Smooth muscle cell (in vitro differentiated cells): ENCODE results near the gene CTBP2. TPM values are rescaled to one million over a fixed set of nuclear protein-coding genes. Genes with fewer than 3 reads are reported as not detected.

Experiments used
- DNase-seq: peaks from one replicate; lab custom pipeline; 2025; ENCODE audit not compliant: unreplicated experiment; lab: John Stamatoyannopoulos, UW
- H2AFZ ChIP-seq: fragments of 200-600 bp; sonication (generic); 2 replicates; pipeline ENCODE4 v1.6.0; 2016; ENCODE audit warnings: antibody characterized with exemption, low read depth, mild to moderate bottlenecking
- H3F3A ChIP-seq: fragments of 200-600 bp; sonication (generic); 2 replicates; pipeline ENCODE4 v1.6.0; 2017; ENCODE audit warnings: antibody characterized with exemption, low read depth
- H3K27ac ChIP-seq: fragments of 200-600 bp; sonication (generic); 2 replicates; pipeline ENCODE4 v1.5.1; 2016; ENCODE audit warnings: low read depth, mild to moderate bottlenecking
- H3K27me3 ChIP-seq: fragments of 200-600 bp; sonication (generic); 2 replicates; pipeline ENCODE4 v1.6.1; 2016; ENCODE audit warnings: low read depth, mild to moderate bottlenecking
- H3K36me3 ChIP-seq: fragments of 200-600 bp; sonication (generic); 2 replicates; pipeline ENCODE4 v1.5.1; 2016; ENCODE audit warnings: low read depth
- H3K4me1 ChIP-seq: fragments of 200-600 bp; sonication (generic); 2 replicates; pipeline ENCODE4 v1.5.1; 2016; ENCODE audit warnings: low read depth
- H3K4me2 ChIP-seq: fragments of 200-600 bp; sonication (generic); 2 replicates; pipeline ENCODE4 v1.6.0; 2016; ENCODE audit warnings: mild to moderate bottlenecking
- H3K4me3 ChIP-seq: fragments of 200-600 bp; sonication (generic); 2 replicates; pipeline ENCODE4 v1.5.1; 2016; ENCODE audit warnings: mild to moderate bottlenecking
- H3K79me2 ChIP-seq: fragments of 200-600 bp; sonication (generic); 2 replicates; pipeline ENCODE4 v1.6.0; 2016; ENCODE audit warnings: low read depth, mild to moderate bottlenecking
- H3K9ac ChIP-seq: fragments of 200-600 bp; sonication (generic); 2 replicates; pipeline ENCODE4 v1.6.0; 2016; ENCODE audit warnings: low read depth
- H3K9me3 ChIP-seq: fragments of 200-600 bp; sonication (generic); replicated peaks from 2 replicates; pipeline ENCODE4 v1.5.1; 2016; ENCODE audit warnings: low read depth
- H4K20me1 ChIP-seq: fragments of 200-600 bp; sonication (generic); 2 replicates; pipeline ENCODE4 v1.6.0; 2016; ENCODE audit warnings: low read depth
- WGBS: methylation state at CpG from one replicate; pipeline ENCODE4 v1.1.7; 2016; ENCODE audit warnings: low lambda C conversion rate; 5-methylcytosine and 5-hydroxymethylcytosine counted together
- polyA plus RNA-seq: library from polyadenylated mRNA; unstranded; fragments of >200 nt; fragmentation: Nextera tagmentation; extraction: Ambion mirVana; gene quantifications from 2 replicates; pipeline ENCODE4 v1.2.1, GENCODE V29; 2016
- total RNA-seq: library from RNA; depleted of rRNA; stranded (reverse); fragments of >200 nt; gene quantifications from 2 replicates; pipeline ENCODE4 v1.2.3, GENCODE V29; 2014
- TF ChIP-seq, protein P1 (sequence below): fragments of 200-600 bp; sonication (generic); IDR thresholded peaks from 2 replicates; pipeline ENCODE4 v1.5.1; 2017; ENCODE audit warnings: borderline replicate concordance, mild to moderate bottlenecking, antibody characterized with exemption; ENCODE audit not compliant: insufficient read depth, poor library complexity, severe bottlenecking

The CTBP2 gene
- total and polyA plus RNA-seq, 2 experiments from 2014 or later: 49.9 to 69.5 TPM

DNA sequence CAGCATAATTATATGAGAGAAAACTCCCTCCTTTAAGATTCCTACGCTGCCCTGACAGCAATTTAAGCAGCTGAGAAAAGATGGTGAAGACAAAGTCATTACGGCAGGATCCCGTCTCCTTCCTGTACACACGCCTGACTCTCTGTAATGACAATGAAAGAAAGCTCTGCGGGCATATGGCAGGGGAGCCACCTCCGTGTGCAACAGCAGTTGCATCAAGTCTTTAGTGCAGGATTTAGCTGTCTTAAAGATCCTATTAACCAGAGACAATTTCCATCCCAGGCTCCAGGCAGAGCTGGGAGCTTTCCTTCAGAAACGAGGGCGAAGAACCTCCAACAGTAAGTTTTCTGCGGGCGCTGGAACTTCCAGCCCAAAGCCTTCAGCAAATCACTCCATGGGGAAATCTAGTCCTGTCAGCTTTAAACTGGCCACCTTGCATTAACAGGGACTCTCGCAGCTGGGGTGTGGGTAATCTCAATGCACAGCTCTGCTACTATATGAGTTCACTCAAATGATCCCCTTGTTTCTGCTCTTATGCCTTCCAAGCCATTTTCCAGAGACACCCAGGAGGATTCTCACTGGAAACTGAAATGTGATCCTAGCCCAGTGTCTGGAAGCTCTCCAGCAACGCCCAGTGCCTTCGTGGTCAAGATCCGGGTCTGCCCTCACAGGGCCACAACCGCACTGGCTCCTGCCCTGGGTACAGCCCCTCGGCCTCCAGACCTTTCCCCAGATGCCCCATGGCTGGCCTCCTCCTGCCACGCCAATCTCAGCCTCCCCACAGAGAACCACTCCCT is 74.9 kb downstream of the CTBP2 start:
- Histone ChIP-seq H2AFZ (no peak overlapping the region), H3F3A (peaks cover 30% of the 10 kb centered on the region), H3K4me2 (peak overlapping the region; percentile 45), H3K4me3 (no peak overlapping the region), H3K27ac (peak overlapping the region; percentile 86), H3K36me3 (no peaks in the 10 kb centered on the region), H3K27me3 (no peaks in the 10 kb centered on the region), H3K4me1 (peaks cover 13% of the 10 kb centered on the region), H3K9me3 (no peaks in the 10 kb centered on the region), H4K20me1 (peaks cover 97% of the 10 kb centered on the region), H3K79me2 (peaks cover 60% of the 10 kb centered on the region), H3K9ac (no peak overlapping the region)
- DNase-seq: no peak
- WGBS: 42% methylated on average over 17 of the region's 17 CpGs
- TF ChIP-seq, protein P1, sequence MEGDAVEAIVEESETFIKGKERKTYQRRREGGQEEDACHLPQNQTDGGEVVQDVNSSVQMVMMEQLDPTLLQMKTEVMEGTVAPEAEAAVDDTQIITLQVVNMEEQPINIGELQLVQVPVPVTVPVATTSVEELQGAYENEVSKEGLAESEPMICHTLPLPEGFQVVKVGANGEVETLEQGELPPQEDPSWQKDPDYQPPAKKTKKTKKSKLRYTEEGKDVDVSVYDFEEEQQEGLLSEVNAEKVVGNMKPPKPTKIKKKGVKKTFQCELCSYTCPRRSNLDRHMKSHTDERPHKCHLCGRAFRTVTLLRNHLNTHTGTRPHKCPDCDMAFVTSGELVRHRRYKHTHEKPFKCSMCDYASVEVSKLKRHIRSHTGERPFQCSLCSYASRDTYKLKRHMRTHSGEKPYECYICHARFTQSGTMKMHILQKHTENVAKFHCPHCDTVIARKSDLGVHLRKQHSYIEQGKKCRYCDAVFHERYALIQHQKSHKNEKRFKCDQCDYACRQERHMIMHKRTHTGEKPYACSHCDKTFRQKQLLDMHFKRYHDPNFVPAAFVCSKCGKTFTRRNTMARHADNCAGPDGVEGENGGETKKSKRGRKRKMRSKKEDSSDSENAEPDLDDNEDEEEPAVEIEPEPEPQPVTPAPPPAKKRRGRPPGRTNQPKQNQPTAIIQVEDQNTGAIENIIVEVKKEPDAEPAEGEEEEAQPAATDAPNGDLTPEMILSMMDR: no peak

DNA sequence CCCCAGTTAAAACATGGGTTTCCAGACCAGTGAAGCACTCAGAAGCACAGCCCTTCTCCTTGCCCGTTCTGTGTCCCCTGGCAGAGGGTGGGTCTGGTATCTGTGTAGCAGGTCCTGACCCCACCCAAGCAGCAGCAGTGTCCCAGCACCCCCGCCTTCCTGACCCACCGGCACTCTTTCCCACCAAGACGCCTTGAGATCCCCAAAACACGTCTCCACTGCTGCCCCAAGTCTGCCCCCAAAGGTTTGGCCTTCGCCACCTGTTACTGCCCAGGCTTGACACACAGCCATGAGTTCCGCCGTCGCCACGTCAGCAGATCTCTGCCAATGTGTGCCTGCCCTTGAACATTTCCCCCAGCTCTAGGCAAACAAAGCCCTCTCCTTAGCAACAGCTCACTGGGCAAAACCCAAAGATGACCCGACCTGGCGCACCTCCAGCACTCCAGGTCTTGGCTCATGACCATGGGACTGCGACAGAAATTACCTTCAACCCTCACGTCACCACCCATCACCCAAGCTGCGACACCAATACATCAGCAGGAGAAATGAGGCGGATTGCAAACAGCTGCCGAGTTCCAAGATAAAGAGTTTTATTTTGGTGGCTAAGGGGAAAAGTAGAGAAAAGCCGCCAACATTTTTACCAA is 75.6 kb downstream of the CTBP2 start:
- H3K4me1 ChIP-seq: peaks cover 13% of the 10 kb centered on the region
- H3K79me2 ChIP-seq: peaks cover 60% of the 10 kb centered on the region
- no peaks in the 10 kb centered on the region for H3K9me3 ChIP-seq
- TF ChIP-seq, protein P1: no peak
- no peak overlapping the region for H3K4me3 ChIP-seq
- H3K4me2 ChIP-seq: peak overlapping the region; percentile 45
- WGBS: 88% methylated on average over 18 of the region's 18 CpGs
- no peaks in the 10 kb centered on the region for H3K36me3 ChIP-seq
- peaks cover 30% of the 10 kb centered on the region for H3F3A ChIP-seq
- H2AFZ ChIP-seq: no peak overlapping the region
- peak overlapping the region; percentile 86 for H3K27ac ChIP-seq
- no peak for DNase-seq
- no peak overlapping the region for H3K9ac ChIP-seq
- peaks cover 97% of the 10 kb centered on the region for H4K20me1 ChIP-seq
- H3K27me3 ChIP-seq: no peaks in the 10 kb centered on the region

DNA sequence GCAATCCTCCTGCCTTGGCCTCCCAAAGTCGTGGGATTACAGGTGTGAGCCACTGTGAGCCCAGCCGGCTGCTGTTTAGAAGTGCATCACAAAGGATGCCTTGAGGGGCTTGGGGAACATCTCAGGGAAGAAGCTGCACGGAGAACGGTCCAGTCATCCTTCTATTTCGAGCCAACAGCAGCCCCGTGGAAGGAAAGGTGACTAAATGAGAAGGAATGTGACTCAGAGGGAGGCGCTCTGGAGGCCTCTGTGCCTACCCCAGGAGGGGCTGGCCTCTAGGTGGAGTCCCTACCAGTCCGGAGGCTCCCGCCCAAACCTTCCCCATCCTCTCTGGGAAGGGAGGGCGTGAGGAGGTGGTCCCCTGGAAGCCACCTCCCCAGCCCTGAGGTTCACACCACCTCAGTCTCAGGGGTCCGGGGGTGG is 76.2 kb downstream of the CTBP2 start:
- Histone ChIP-seq H4K20me1 (peaks cover 97% of the 10 kb centered on the region), H3K4me2 (peak overlapping the region; percentile 10), H3K36me3 (no peaks in the 10 kb centered on the region), H3F3A (peaks cover 30% of the 10 kb centered on the region), H3K79me2 (peaks cover 60% of the 10 kb centered on the region), H3K4me1 (peaks cover 13% of the 10 kb centered on the region), H3K9ac (no peak overlapping the region), H3K27ac (peak overlapping the region; percentile 86), H3K27me3 (no peaks in the 10 kb centered on the region), H2AFZ (no peak overlapping the region), H3K9me3 (no peaks in the 10 kb centered on the region), H3K4me3 (no peak overlapping the region)
- 33% methylated on average over 11 of the region's 11 CpGs for WGBS
- DNase-seq: no peak
- TF ChIP-seq, protein P1: no peak
